Stimulated activated CD4-positive, alpha-beta T cell treated with anti-CD3 and anti-CD28 coated beads, Interleukin-4, amount 100 ng/mL, for 1 hour (primary cell): ENCODE results near the gene HPRT1.

ENCODE experiments used
- DNase-seq: peaks from one replicate; pipeline ENCODE4 v3.0.0-alpha.2; 2020

HPRT1 gene

DNA sequence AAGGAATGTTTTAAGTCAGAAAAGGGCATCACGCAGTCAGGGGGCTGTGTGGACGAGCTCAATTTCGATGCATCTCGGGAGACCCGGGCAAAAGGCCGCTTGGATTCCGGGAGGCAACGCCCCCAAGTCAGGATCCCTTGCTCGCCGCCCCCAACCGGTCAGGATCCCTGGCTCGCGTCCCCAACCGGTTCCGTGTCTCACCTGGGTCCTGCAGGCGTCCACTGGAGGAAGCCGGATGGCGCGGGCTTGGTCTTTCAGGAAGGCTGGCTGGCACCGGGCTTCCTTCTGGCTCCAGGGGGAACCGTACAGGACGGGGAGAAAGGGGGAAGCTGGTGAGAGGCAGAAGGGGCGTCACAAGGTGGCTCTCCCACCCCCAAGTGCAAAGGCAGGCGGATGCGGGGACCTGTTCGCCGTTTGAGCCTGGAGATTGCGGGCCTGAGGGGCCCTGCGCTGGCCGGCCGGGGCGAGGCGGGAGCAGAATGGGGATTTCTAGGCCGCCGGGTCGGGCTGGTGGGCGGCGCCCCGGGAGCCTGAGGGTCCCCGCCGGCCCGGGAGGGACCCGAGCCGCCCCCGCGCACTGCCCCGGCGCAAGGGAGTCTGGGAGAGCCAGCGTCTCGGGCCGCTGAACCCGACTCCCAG, 84.7 kb downstream of the HPRT1 start:
- DNase-seq: no peak

GRCh38 chrX:134545510-134545909, 85.5 kb downstream of the HPRT1 start:
- DNase-seq: no peak

GRCh38 chrX:134546187-134546586, 86.2 kb downstream of the HPRT1 start:
- DNase-seq: no peak

DNA sequence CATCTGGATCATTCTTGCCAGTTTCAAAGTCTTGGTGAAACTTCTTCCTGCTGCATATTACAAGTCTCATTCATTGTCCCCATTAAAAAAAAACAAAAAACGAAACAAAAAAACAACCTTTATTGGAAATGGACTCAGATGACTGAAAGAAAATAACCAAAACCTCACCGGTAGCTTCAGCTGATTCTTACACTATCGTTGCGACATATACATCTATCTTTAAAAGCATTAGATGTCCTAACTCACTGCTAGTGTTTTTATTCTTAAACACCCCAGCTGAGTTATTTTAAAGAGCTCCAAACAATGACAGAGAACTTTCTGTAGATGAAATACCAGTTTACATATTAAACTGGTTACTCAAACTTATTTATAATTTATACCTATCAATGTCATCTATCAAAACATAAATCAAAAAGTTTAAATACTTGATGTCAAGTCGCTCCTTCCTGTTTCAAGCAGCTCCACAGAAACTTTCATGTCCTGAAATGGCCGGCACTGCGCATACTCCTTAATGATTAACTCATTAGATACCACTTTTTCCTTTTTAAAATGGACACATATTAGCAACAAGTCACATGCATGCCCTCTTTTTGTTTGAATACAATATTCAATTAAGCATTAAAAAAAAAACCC, 87.2 kb downstream of the HPRT1 start:
- no peak for DNase-seq

DNA sequence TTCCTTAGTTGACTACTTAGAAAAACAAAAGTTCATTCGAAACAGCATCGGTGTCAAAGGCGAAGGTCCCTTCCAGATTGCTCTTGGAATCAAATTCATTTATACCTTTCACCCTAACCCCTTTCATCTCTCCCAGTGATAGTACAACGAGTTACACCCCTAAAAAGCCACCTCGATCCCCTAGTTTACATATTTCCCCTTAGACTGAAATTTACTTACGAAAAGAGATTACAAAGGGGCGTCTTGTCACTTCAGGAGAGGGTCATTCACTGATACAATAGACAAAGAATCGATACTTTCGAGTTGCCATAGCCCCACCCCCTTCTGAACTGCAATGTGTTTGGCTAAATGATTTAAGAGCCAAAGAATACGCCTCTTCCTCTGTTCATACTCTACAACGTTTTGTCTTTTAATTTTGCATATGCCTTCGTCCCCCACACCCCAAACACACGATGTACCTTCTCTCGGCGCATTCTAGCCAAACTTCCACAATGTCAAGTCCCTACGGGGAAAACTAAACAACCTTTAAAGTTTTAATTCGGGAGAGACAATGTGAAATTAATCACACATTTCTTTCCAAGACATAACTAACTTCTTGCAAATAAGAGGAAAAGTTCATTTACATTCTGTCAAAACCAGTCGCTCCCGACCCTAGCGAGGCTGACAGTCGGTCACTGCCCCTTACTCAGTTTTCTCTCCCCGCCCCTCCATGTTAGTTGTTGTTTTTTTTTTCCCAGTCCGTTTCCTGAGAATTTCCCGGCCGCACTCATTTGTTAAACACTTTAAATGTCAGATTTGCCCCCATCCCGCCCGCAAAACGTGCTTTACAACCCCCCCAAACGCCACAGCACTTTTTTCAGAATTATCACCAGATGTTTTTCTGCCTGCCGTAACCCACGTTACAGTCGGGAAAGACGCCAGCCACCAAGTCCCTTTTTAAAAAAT, 88.6 kb downstream of the HPRT1 start:
- DNase-seq: no peak
